ENCODE data around the gene UBE2H. TPM values are rescaled to one million over a fixed set of nuclear protein-coding genes. Genes with fewer than 3 reads are reported as not detected.
A peak's percentile ranks its signal among the peaks of the same experiment; 100 is the strongest.

Gene UBE2H
- total and polyA plus RNA-seq, 10 of the 15 experiments (the other 5 are each of a cell fraction or from before 2014, with no cell fraction given) = 15.6 to 75.5 (median 32.8) TPM

DNA sequence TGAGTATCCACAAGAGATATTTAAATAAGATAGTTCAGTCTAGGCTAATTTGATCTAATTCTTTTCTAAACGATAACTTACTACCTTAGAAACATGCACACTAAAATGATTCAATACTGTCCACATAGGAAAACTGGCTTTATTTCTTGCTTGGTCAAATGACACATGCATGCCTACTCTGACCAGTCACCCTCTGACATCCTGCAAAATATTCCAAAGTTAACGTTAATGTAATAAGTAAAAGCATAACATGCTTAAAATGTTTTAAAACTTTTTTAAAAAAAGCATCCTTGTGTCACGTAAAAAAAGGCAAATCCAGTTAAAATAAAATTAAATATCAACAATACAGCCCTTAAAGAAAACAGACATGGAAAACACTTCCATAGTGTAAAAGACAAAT lies 70.2 kb downstream of the UBE2H start (continued):
- TF ChIP-seq, protein P1, sequence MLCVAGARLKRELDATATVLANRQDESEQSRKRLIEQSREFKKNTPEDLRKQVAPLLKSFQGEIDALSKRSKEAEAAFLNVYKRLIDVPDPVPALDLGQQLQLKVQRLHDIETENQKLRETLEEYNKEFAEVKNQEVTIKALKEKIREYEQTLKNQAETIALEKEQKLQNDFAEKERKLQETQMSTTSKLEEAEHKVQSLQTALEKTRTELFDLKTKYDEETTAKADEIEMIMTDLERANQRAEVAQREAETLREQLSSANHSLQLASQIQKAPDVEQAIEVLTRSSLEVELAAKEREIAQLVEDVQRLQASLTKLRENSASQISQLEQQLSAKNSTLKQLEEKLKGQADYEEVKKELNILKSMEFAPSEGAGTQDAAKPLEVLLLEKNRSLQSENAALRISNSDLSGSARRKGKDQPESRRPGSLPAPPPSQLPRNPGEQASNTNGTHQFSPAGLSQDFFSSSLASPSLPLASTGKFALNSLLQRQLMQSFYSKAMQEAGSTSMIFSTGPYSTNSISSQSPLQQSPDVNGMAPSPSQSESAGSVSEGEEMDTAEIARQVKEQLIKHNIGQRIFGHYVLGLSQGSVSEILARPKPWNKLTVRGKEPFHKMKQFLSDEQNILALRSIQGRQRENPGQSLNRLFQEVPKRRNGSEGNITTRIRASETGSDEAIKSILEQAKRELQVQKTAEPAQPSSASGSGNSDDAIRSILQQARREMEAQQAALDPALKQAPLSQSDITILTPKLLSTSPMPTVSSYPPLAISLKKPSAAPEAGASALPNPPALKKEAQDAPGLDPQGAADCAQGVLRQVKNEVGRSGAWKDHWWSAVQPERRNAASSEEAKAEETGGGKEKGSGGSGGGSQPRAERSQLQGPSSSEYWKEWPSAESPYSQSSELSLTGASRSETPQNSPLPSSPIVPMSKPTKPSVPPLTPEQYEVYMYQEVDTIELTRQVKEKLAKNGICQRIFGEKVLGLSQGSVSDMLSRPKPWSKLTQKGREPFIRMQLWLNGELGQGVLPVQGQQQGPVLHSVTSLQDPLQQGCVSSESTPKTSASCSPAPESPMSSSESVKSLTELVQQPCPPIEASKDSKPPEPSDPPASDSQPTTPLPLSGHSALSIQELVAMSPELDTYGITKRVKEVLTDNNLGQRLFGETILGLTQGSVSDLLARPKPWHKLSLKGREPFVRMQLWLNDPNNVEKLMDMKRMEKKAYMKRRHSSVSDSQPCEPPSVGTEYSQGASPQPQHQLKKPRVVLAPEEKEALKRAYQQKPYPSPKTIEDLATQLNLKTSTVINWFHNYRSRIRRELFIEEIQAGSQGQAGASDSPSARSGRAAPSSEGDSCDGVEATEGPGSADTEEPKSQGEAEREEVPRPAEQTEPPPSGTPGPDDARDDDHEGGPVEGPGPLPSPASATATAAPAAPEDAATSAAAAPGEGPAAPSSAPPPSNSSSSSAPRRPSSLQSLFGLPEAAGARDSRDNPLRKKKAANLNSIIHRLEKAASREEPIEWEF (IDR thresholded peaks at IDR 0.05; ENCODE audit: insufficient replicate concordance, low read depth, low read length) = no peak
- no peak for TF ChIP-seq NR2F1 (conservative IDR thresholded peaks at IDR 0.05)
- TF ChIP-seq DPF2 (IDR thresholded peaks at IDR 0.05) = no peak

DNA sequence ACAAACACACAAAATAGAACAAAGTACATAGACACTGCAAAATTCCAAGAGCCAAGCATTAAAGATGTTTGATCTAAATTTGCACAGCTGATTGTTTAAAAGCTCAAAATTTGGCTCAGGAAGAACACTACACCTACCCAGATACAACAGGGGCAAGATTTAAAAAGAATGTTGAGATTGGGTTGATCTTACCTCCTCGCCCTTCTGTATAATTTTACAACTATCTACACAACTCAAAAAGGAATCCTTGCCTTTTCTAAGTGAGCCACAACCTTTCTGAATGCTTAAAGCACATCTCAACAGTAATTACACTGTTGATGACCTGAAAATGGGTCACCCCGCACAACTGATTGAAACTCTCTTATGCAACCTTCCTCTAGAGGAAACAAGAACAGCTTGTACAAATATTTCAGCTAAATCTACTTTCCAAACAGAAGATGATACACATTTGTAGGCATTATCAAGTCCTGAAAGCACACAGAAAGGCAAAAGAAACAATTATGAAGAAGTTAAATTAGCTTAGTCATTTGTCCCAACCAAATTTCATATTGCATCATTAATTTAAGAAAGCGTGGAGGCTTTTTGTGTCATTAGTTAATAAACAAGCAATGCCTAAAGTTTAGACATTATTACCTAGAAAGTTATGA lies 75.5 kb downstream of the UBE2H start:
- no peak for TF ChIP-seq CEBPB (IDR thresholded peaks at IDR 0.05; ENCODE audit: borderline replicate concordance in 1 of 2, low read depth in 2 of 2, low read length in 2 of 2)
- TF ChIP-seq ZSCAN29 (IDR thresholded peaks at IDR 0.05) = no peak
- TF ChIP-seq NBN (IDR thresholded peaks at IDR 0.05) = no peak
- DNase-seq (ENCODE audit: low read depth, low spot score) (no peak), ATAC-seq (no peak), FAIRE-seq (no peak)
- intact Hi-C loops (cut with micrococcal nuclease; ENCODE audit: unreplicated experiment) (no loop called here), in situ Hi-C loops (cut with MboI) (no loop called here)
- Histone ChIP-seq H3K9ac (ENCODE audit: control insufficient read depth, insufficient read depth, low read length) (no peak overlapping the region), H3K4me1 (ENCODE audit: control insufficient read depth, insufficient read depth, low read length) (no peaks in the 10 kb centered on the region), H3K4me3 (no peak overlapping the region), H3K27me3 (replicated peaks in 1 of 2; ENCODE audit: control insufficient read depth in 2 of 2, insufficient read depth in 2 of 2, low read length in 1 of 2) (no peaks in the 10 kb centered on the region), H3K27ac (ENCODE audit: control insufficient read depth, insufficient read depth) (no peak overlapping the region), H4K20me1 (ENCODE audit: control insufficient read depth, insufficient read depth) (no peaks in the 10 kb centered on the region), H3K36me3 (ENCODE audit: control insufficient read depth in 2 of 2, insufficient read depth in 2 of 2, low read length in 1 of 2) (peaks cover 0 to 6% of the 10 kb centered on the region in 2 experiments), H3K4me2 (ENCODE audit: control insufficient read depth, insufficient read depth) (no peak overlapping the region), H3K79me2 (ENCODE audit: control insufficient read depth, insufficient read depth, low read length) (no peaks in the 10 kb centered on the region), H3K9me3 (replicated peaks; ENCODE audit: control insufficient read depth, insufficient read depth, low read length) (no peaks in the 10 kb centered on the region), H2AFZ (ENCODE audit: control insufficient read depth, low read depth, low read length) (no peak overlapping the region)
- ChIA-PET RAD21 (ENCODE audit: unreplicated experiment) (no interaction called here), SMC1A (ENCODE audit: uncharacterized antibody, unreplicated experiment) (interaction anchor here (1.0 to 1.5 kb wide), 2 partner anchors 11 to 132 kb away, joined by 3 to 6 read pairs; no protein-coding TSS in a partner anchor), POLR2A (no interaction called here), CTCF (interaction anchor here (1.3 to 3.3 kb wide), 2 partner anchors 47 to 71 kb away, joined by 3 to 9 read pairs; no protein-coding TSS in a partner anchor)
- WGBS (ENCODE audit: insufficient coverage, insufficient replicate concordance, low lambda C conversion rate, missing lambda C conversion rate) = 97% methylated on average over 3 of the region's 3 CpGs
- BruUV-seq (replicated peaks) = TSS peak; percentile 28

Measured in GM12878 (cell line).